HCT116 (cell line): ENCODE measurements around the gene SYDE2. TPM values are rescaled to one million over a fixed set of nuclear protein-coding genes. Genes with fewer than 3 reads are reported as not detected.

ENCODE experiments used
- ATAC-seq: fragments of 200-7000 bp; cut with Tn5 transposase; 2 replicates; pipeline ENCODE4 v1.9.1; 2020; ENCODE audit warnings: mild to moderate bottlenecking, moderate library complexity
- BruUV-seq: library from RNA; stranded (reverse); fragments of 400-500 nt; replicated peaks from 2 replicates; lab custom pipeline; 2021; lab: Mats Ljungman, UMichigan
- CTCF ChIA-PET: fragments of 300-600 bp; sonication (Branson Sonifier 250); formaldehyde crosslinking; loops from one replicate; lab custom pipeline; 2021; ENCODE audit warnings: antibody characterized with exemption; lab: Charles Lee
- POLR2A ChIA-PET: fragments of 300-600, 350-600 bp; sonication (Branson Sonifier 250); formaldehyde crosslinking; loops from one replicate; lab custom pipeline; 2021; ENCODE audit warnings: antibody characterized with exemption; lab: Charles Lee
- RAD21 ChIA-PET, 2 experiments: fragments of 300-600 bp; sonication (Branson Sonifier 250); formaldehyde crosslinking; loops; one replicate each; lab custom pipeline; 2023; ENCODE audit warnings: low total read pairs in 2 of 2; ENCODE audit not compliant: uncharacterized antibody in 2 of 2, unreplicated experiment in 2 of 2, low non-redundant PET in 1 of 2; lab: Charles Lee
- DNase-seq: peaks from one replicate; pipeline ENCODE4 v3.0.0-alpha.2; 2010; ENCODE audit warnings: low read depth, low spot score
- H2AFZ ChIP-seq: fragments of 200-600 bp; shearing (Covaris generic), sonication (generic); 2 replicates; pipeline ENCODE4 v1.6.1; 2017; ENCODE audit warnings: low read depth, mixed run types, mixed read lengths, antibody characterized with exemption, low read length; ENCODE audit not compliant: poor library complexity, severe bottlenecking
- H3K27ac ChIP-seq: 2 replicates; pipeline ENCODE4 v1.5.1; 2012; ENCODE audit warnings: low read depth, low read length
- H3K27me3 ChIP-seq: fragments of 200-600 bp; sonication (generic); 2 replicates; pipeline ENCODE4 v1.6.1; 2016; ENCODE audit warnings: mixed run types, low read length, mixed read lengths; ENCODE audit not compliant: insufficient read depth
- H3K36me3 ChIP-seq, 2 experiments: fragments of 200-500 bp in 1 of 2; fragments of 200-600 bp in 1 of 2; sonication (Bioruptor generic) in 1 of 2; sonication (generic) in 1 of 2; 2 replicates each; pipeline versions ENCODE4 v1.5.1 to v1.6.1; 2014 to 2016; ENCODE audit warnings: low read length in 2 of 2, inconsistent platforms in 1 of 2, mixed read lengths in 1 of 2, mixed run types in 1 of 2; ENCODE audit not compliant: insufficient read depth in 2 of 2, control insufficient read depth in 1 of 2
- H3K4me1 ChIP-seq, 2 experiments: fragments of 200-600 bp in 1 of 2; sonication (generic) in 1 of 2; 2 replicates each; pipeline versions ENCODE4 v1.5.1 to v1.6.1; 2012 to 2017; ENCODE audit warnings: low read length in 2 of 2, inconsistent platforms in 1 of 2, mild to moderate bottlenecking in 1 of 2, mixed read lengths in 1 of 2, mixed run types in 1 of 2, moderate library complexity in 1 of 2; ENCODE audit not compliant: insufficient read depth in 2 of 2, control insufficient read depth in 1 of 2
- H3K4me2 ChIP-seq: fragments of 200-600 bp; sonication (generic); 2 replicates; pipeline ENCODE4 v1.6.1; 2017; ENCODE audit warnings: mixed run types, low read length, mixed read lengths
- H3K4me3 ChIP-seq, 2 experiments: fragments of 200-600 bp in 1 of 2; sonication (generic) in 1 of 2; replicated peaks in 1 of 2; 2 replicates each; pipeline ENCODE4 v1.5.1; 2011 to 2016; ENCODE audit warnings: low read length in 2 of 2, control low read depth in 1 of 2, low read depth in 1 of 2, mild to moderate bottlenecking in 1 of 2, mixed read lengths in 1 of 2, mixed run types in 1 of 2
- H3K79me2 ChIP-seq: fragments of 200-600 bp; sonication (generic); 2 replicates; pipeline ENCODE4 v1.6.1; 2017; ENCODE audit warnings: mild to moderate bottlenecking, mixed run types, low read length, moderate library complexity, mixed read lengths; ENCODE audit not compliant: insufficient read depth
- H3K9ac ChIP-seq: fragments of 200-600 bp; sonication (generic); 2 replicates; pipeline ENCODE4 v1.6.1; 2016; ENCODE audit warnings: low read length, mixed read lengths
- H3K9me2 ChIP-seq: fragments of 200-600 bp; sonication (generic), shearing (Covaris generic); 2 replicates; pipeline ENCODE4 v1.6.1; 2017; ENCODE audit warnings: mixed run types, mild to moderate bottlenecking, moderate library complexity; ENCODE audit not compliant: insufficient read depth
- H3K9me3 ChIP-seq, 2 experiments: fragments of 200-500 bp in 1 of 2; fragments of 200-600 bp in 1 of 2; sonication (Bioruptor generic) in 1 of 2; sonication (generic) in 1 of 2; 2 replicates each; pipeline ENCODE4 v1.6.1; 2014 to 2017; ENCODE audit warnings: low read length in 2 of 2, mixed read lengths in 2 of 2, inconsistent platforms in 1 of 2, low read depth in 1 of 2, mild to moderate bottlenecking in 1 of 2, mixed run types in 1 of 2, moderate library complexity in 1 of 2; ENCODE audit not compliant: control insufficient read depth in 1 of 2, insufficient read depth in 1 of 2
- H4K20me1 ChIP-seq: fragments of 200-600 bp; sonication (generic), shearing (Covaris generic); 2 replicates; pipeline ENCODE4 v1.6.1; 2017; ENCODE audit warnings: mixed run types, mild to moderate bottlenecking, moderate library complexity; ENCODE audit not compliant: insufficient read depth
- CBX3 ChIP-seq: IDR thresholded peaks from 2 replicates; pipeline ENCODE4 v1.6.1; 2012; ENCODE audit warnings: low read depth
- CEBPB ChIP-seq: IDR thresholded peaks from 2 replicates; pipeline ENCODE4 v1.6.1; 2012; ENCODE audit warnings: low read depth
- ELF1 ChIP-seq: IDR thresholded peaks from 2 replicates; pipeline ENCODE4 v1.6.1; 2012; ENCODE audit warnings: low read depth, borderline replicate concordance
- EZH2 ChIP-seq: fragments of 200-600 bp; sonication (generic); IDR thresholded peaks from 2 replicates; pipeline ENCODE4 v1.6.1; 2017; ENCODE audit warnings: antibody characterized with exemption, mixed run types
- POLR2AphosphoS5 ChIP-seq: IDR thresholded peaks from 2 replicates; pipeline ENCODE4 v1.6.1; 2011; ENCODE audit warnings: mild to moderate bottlenecking, low read depth, low read length, moderate library complexity
- SP1 ChIP-seq: IDR thresholded peaks from 2 replicates; pipeline ENCODE4 v1.6.1; 2012; ENCODE audit warnings: low read depth
- TCF7L2 ChIP-seq: IDR thresholded peaks from 2 replicates; pipeline ENCODE4 v1.7.0; 2011; ENCODE audit warnings: borderline replicate concordance, inconsistent platforms; ENCODE audit not compliant: insufficient read depth, insufficient read length; ENCODE audit errors: extremely low read depth
- ZFX ChIP-seq: fragments of 450-650 bp; IDR thresholded peaks from 2 replicates; pipeline ENCODE4 v1.6.1; 2017
- ZNF274 ChIP-seq: fragments of 200-500 bp; sonication (Bioruptor generic); IDR thresholded peaks from 2 replicates; pipeline ENCODE4 v1.6.1; 2014; ENCODE audit warnings: mild to moderate bottlenecking, low read depth, low read length, inconsistent platforms
- intact Hi-C: fragments of 100-400 bp; cut with micrococcal nuclease; formaldehyde crosslinking; loops from 2 replicates; pipeline ENCODE4 v1.10.0; 2022
- total RNA-seq: library from RNA; stranded (reverse); gene quantifications from one replicate; pipeline ENCODE4 v1.2.1, GENCODE V29; 2021; ENCODE audit not compliant: unreplicated experiment
- TF ChIP-seq, protein P1 (sequence below), 3 experiments: fragments of 200-600 bp in 1 of 3; sonication (generic) in 1 of 3; IDR thresholded peaks in 2 of 3; conservative IDR thresholded peaks in 1 of 3; 2 replicates each; pipeline ENCODE4 v1.5.1; 2012 to 2017; ENCODE audit warnings: low read depth in 2 of 3, low read length in 2 of 3, antibody characterized with exemption in 1 of 3, borderline replicate concordance in 1 of 3, control low read depth in 1 of 3, mild to moderate bottlenecking in 1 of 3, mixed read lengths in 1 of 3, mixed run types in 1 of 3, moderate library complexity in 1 of 3; ENCODE audit not compliant: insufficient read depth in 1 of 3
- TF ChIP-seq, protein P2 (sequence below): IDR thresholded peaks from 2 replicates; pipeline ENCODE4 v1.6.1; 2011; ENCODE audit warnings: mild to moderate bottlenecking, low read length, moderate library complexity; ENCODE audit not compliant: insufficient replicate concordance; ENCODE audit errors: extremely low read depth
- TF ChIP-seq, protein P3 (sequence below): IDR thresholded peaks from 2 replicates; pipeline ENCODE4 v1.6.1; 2012
- TF ChIP-seq, protein P4 (sequence below): IDR thresholded peaks from 2 replicates; pipeline ENCODE4 v1.6.1; 2012

The SYDE2 gene
- total RNA-seq, 1 experiment from 2014 or later = 5.3 TPM

DNA sequence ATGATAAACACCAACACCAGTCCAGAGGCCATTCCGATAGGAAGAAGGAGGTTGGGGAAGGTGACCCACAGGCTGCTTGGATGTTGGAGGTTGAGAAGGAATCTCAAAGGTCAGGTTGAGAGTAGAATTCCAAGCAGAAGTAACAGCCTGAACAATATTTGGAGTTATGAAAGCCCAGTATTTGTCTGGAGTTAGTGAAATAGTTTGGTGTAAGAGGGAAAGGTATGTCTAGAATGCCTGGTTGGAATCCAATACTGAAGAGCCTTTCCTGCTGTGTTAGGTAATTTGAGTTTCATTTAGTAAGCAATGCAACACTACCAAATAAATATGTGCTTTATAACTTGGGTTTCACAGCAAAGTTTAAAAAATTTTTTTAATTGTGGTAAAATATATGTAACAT lies 82.1 kb downstream of the SYDE2 start:
- no peak overlapping the region for H3K4me3 ChIP-seq
- POLR2A ChIA-PET = no interaction called here
- H3K9ac ChIP-seq = no peak overlapping the region
- ATAC-seq (no peak), DNase-seq (no peak)
- no peaks in the 10 kb centered on the region for H3K36me3 ChIP-seq
- no peaks in the 10 kb centered on the region for H3K79me2 ChIP-seq
- no peaks in the 10 kb centered on the region for H3K9me3 ChIP-seq
- no peaks in the 10 kb centered on the region for H3K9me2 ChIP-seq
- CTCF ChIA-PET = no interaction called here
- no peak overlapping the region for H3K27ac ChIP-seq
- no peak overlapping the region for H2AFZ ChIP-seq
- TF ChIP-seq EZH2 (no peak), CEBPB (no peak), ZFX (no peak), TCF7L2 (no peak), ZNF274 (no peak), ELF1 (no peak), CBX3 (no peak), SP1 (no peak), POLR2AphosphoS5 (no peak)
- TF ChIP-seq, protein P1, sequence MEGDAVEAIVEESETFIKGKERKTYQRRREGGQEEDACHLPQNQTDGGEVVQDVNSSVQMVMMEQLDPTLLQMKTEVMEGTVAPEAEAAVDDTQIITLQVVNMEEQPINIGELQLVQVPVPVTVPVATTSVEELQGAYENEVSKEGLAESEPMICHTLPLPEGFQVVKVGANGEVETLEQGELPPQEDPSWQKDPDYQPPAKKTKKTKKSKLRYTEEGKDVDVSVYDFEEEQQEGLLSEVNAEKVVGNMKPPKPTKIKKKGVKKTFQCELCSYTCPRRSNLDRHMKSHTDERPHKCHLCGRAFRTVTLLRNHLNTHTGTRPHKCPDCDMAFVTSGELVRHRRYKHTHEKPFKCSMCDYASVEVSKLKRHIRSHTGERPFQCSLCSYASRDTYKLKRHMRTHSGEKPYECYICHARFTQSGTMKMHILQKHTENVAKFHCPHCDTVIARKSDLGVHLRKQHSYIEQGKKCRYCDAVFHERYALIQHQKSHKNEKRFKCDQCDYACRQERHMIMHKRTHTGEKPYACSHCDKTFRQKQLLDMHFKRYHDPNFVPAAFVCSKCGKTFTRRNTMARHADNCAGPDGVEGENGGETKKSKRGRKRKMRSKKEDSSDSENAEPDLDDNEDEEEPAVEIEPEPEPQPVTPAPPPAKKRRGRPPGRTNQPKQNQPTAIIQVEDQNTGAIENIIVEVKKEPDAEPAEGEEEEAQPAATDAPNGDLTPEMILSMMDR (IDR thresholded peaks at IDR 0.05 in 2 of 3, conservative IDR thresholded peaks at IDR 0.05 in 1 of 3; ENCODE audit: borderline replicate concordance in 1 of 3, insufficient read depth in 1 of 3, low read depth in 2 of 3, low read length in 2 of 3) = no peak
- TF ChIP-seq, protein P2, sequence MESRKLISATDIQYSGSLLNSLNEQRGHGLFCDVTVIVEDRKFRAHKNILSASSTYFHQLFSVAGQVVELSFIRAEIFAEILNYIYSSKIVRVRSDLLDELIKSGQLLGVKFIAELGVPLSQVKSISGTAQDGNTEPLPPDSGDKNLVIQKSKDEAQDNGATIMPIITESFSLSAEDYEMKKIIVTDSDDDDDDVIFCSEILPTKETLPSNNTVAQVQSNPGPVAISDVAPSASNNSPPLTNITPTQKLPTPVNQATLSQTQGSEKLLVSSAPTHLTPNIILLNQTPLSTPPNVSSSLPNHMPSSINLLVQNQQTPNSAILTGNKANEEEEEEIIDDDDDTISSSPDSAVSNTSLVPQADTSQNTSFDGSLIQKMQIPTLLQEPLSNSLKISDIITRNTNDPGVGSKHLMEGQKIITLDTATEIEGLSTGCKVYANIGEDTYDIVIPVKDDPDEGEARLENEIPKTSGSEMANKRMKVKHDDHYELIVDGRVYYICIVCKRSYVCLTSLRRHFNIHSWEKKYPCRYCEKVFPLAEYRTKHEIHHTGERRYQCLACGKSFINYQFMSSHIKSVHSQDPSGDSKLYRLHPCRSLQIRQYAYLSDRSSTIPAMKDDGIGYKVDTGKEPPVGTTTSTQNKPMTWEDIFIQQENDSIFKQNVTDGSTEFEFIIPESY = no peak
- TF ChIP-seq, protein P3, sequence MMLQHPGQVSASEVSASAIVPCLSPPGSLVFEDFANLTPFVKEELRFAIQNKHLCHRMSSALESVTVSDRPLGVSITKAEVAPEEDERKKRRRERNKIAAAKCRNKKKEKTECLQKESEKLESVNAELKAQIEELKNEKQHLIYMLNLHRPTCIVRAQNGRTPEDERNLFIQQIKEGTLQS = no peak
- TF ChIP-seq, protein P4, sequence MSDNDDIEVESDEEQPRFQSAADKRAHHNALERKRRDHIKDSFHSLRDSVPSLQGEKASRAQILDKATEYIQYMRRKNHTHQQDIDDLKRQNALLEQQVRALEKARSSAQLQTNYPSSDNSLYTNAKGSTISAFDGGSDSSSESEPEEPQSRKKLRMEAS = no peak
- H3K27me3 ChIP-seq = no peaks in the 10 kb centered on the region
- BruUV-seq = no TSS peak
- H4K20me1 ChIP-seq = no peaks in the 10 kb centered on the region
- H3K4me1 ChIP-seq = no peaks in the 10 kb centered on the region
- no peak overlapping the region for H3K4me2 ChIP-seq
- intact Hi-C loops = no loop called here
- RAD21 ChIA-PET = no interaction called here
